ENCODE data around the gene PLA2G2E. TPM values are rescaled to one million over a fixed set of nuclear protein-coding genes. Genes with fewer than 3 reads are reported as not detected.
A peak's percentile ranks its signal among the peaks of the same experiment; 100 is the strongest.
"Not testable (repeated sequence)": the region's sequence is repeated elsewhere in the genome, so short reads cannot be mapped to it uniquely, and the experiment has no call there.

Gene PLA2G2E
- total and polyA plus RNA-seq, 4 donors: not detected

DNA sequence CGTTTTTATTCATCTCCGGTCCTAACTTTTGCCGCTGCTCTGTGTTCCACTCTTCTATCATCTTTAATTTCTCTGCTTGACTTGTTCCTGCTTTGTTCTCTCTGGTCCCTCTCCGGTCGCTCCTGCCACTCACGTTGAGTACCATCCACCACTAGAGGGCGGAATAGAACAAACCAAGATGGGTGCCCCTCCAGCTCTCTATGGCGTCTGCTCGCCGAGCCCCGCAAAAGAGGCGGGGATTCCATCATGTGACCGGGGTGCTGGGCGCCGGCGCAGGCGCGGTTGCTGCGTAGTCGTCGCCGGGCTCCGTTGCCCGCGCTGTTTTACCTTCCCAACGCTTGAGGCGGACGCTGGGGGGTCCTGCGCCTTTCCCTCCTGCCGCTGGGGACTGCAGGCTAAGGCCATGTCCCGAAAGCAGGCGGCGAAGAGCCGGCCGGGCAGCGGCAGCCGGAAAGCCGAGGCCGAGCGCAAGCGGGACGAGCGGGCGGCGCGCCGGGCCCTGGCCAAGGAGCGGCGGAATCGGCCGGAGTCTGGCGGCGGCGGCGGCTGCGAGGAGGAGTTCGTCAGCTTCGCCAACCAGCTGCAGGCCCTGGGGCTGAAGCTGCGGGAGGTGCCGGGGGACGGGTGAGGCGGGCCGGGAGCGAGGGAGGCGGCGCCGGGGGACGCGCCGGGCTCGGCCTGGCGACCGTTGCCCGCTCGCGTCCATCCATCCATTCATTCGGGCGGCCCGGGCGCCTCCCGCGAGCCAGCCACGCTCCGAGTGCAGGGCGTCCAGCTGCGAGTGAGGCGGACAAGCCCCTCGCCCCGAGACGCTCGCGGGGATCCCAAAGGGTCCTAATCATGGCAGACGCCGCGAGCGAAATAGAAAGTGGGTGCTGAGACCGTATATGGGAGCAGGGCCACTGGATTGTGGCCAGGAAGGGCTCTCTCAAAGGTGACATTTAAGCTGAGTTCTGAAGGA is 41.0 kb downstream of the PLA2G2E start, which contains the start of gene OTUD3:
OTUD3 (plus strand) TSS at position 285 of the 961 bp plus-strand sequence; CDS start at position 404, 119 bp downstream.
- under 1% methylated on average over 97 of the region's 97 CpGs for WGBS
- peak within 1 kb of the TSS; percentile 88 to 89 for H3K27ac ChIP-seq (ENCODE audit: low read depth in 1 of 2, low read length in 2 of 2)

DNA sequence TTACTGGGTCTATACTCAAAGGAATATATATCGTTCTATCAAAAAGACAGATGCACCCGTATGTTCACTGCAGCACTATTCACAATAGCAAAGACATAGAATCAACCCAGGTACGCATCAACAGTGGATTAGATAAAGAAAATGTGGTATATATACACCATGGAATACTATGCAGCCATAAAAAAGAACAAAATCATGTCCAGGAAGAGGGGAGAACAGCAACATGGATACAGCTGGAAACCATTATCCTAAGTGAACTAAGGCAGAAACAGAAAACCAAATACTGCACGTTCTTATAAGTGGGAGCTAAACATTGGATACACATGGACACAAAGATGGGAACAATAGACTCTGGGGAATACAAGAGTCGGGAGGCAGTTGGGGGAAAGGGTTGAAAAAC is 42.6 kb downstream of the PLA2G2E start:
- WGBS: 73% methylated on average over 5 of the region's 5 CpGs

More for the DNA sequence above, 41.0 kb downstream of the PLA2G2E start, which contains the start of gene OTUD3:
- peak; percentile 81 to 84 for TF ChIP-seq RAD21 (IDR thresholded peaks at IDR 0.05)
- peak; percentile 44 to 59 for TF ChIP-seq EGR1 (IDR thresholded peaks at IDR 0.05; ENCODE audit: low read depth in 2 of 2)
- peak in 1 of 2 donors; percentile 70 for TF ChIP-seq GABPA (IDR thresholded peaks at IDR 0.05 in 1 of 2, conservative IDR thresholded peaks at IDR 0.05 in 1 of 2)
- TF ChIP-seq RXRA (IDR thresholded peaks at IDR 0.05): no peak
- TF ChIP-seq FOXA1 (IDR thresholded peaks at IDR 0.05): peak; percentile 10
- TF ChIP-seq REST (IDR thresholded peaks at IDR 0.05): peak; percentile 27
- TF ChIP-seq, protein P1, sequence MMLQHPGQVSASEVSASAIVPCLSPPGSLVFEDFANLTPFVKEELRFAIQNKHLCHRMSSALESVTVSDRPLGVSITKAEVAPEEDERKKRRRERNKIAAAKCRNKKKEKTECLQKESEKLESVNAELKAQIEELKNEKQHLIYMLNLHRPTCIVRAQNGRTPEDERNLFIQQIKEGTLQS (IDR thresholded peaks at IDR 0.05): no peak
- peak; percentile 13 to 27 for TF ChIP-seq HNF4A (conservative IDR thresholded peaks at IDR 0.05)
- TF ChIP-seq NR2F2 (IDR thresholded peaks at IDR 0.05): no peak
- peak; percentile 23 for TF ChIP-seq ZBTB33 (IDR thresholded peaks at IDR 0.05)
- TF ChIP-seq YY1 (IDR thresholded peaks at IDR 0.05): peak; percentile 95
- TF ChIP-seq CTCF (IDR thresholded peaks at IDR 0.05; ENCODE audit: low read depth, low read length, missing input control): peak; percentile 90
- TF ChIP-seq MAX (IDR thresholded peaks at IDR 0.05): peak; percentile 36
- peak; percentile 45 for TF ChIP-seq SP1 (IDR thresholded peaks at IDR 0.05)
- no peak for TF ChIP-seq FOXA2 (IDR thresholded peaks at IDR 0.05)
- no peaks in the 10 kb centered on the region for H3K9me3 ChIP-seq (ENCODE audit: control insufficient read depth in 4 of 4, low read length in 3 of 4)
- peak; percentile 91 for DNase-seq (ENCODE audit: low spot score)
- peak within 1 kb of the TSS; percentile 81 for H3K9ac ChIP-seq (ENCODE audit: low read depth in 1 of 2, low read length in 2 of 2)
- no peaks in the 10 kb centered on the region for H3K36me3 ChIP-seq (ENCODE audit: control insufficient read depth in 4 of 4, insufficient read depth in 3 of 4, low read depth in 1 of 4, low read length in 3 of 4)
- H3K27me3 ChIP-seq (ENCODE audit: control insufficient read depth in 4 of 4, insufficient read depth in 4 of 4, low read length in 3 of 4): peaks cover 0 to 2% (median 0%) of the 10 kb centered on the region in 4 donors
- peak within 1 kb of the TSS; percentile 74 to 96 (median 81) for H3K4me3 ChIP-seq (ENCODE audit: low read depth in 1 of 3, low read length in 3 of 3)
- peaks cover 6 to 13% (median 11%) of the 10 kb centered on the region in 4 donors for H3K4me1 ChIP-seq (ENCODE audit: control insufficient read depth in 4 of 4, insufficient read depth in 4 of 4, low read length in 3 of 4)

More for the DNA sequence above, 42.6 kb downstream of the PLA2G2E start:
- DNase-seq (ENCODE audit: low spot score); H3K27ac ChIP-seq (ENCODE audit: low read depth in 1 of 2, low read length in 2 of 2); H3K9me3 ChIP-seq (ENCODE audit: control insufficient read depth in 4 of 4, low read length in 3 of 4); H3K4me3 ChIP-seq (ENCODE audit: low read depth in 1 of 3, low read length in 3 of 3); H3K27me3 ChIP-seq (ENCODE audit: control insufficient read depth in 4 of 4, insufficient read depth in 4 of 4, low read length in 3 of 4); H3K36me3 ChIP-seq (ENCODE audit: control insufficient read depth in 4 of 4, insufficient read depth in 3 of 4, low read depth in 1 of 4, low read length in 3 of 4); H3K9ac ChIP-seq (ENCODE audit: low read depth in 1 of 2, low read length in 2 of 2): not testable (repeated sequence)
- peaks cover 6 to 13% (median 11%) of the 10 kb centered on the region in 4 donors for H3K4me1 ChIP-seq (ENCODE audit: control insufficient read depth in 4 of 4, insufficient read depth in 4 of 4, low read length in 3 of 4)
